Stomach smooth muscle (tissue), 2 donors: ENCODE data around the gene OR5C1.
"Not testable (repeated sequence)": the region's sequence is repeated elsewhere in the genome, so short reads cannot be mapped to it uniquely, and the experiment has no call there.

Experiments used
- H3K27ac ChIP-seq: one replicate; pipeline ENCODE4 v1.7.0; 2013; ENCODE audit warnings: mild to moderate bottlenecking, low read length, inconsistent platforms
- H3K27me3 ChIP-seq, 2 donors: one replicate each; pipeline ENCODE4 v1.7.0; 2013; ENCODE audit warnings: low read length in 2 of 2; ENCODE audit not compliant: insufficient read depth in 2 of 2, control insufficient read depth in 1 of 2
- H3K36me3 ChIP-seq, 2 donors: one replicate each; pipeline ENCODE4 v1.7.0; 2013; ENCODE audit warnings: low read length in 2 of 2; ENCODE audit not compliant: control insufficient read depth in 2 of 2, insufficient read depth in 2 of 2
- H3K4me1 ChIP-seq: one replicate; pipeline ENCODE4 v1.7.0; 2013; ENCODE audit warnings: low read length; ENCODE audit not compliant: control insufficient read depth, insufficient read depth
- H3K4me3 ChIP-seq, 2 donors: one replicate each; pipeline ENCODE4 v1.7.0; 2013; ENCODE audit warnings: low read length in 2 of 2
- H3K9ac ChIP-seq, 2 donors: one replicate each; pipeline ENCODE4 v1.7.0; 2013; ENCODE audit warnings: low read length in 2 of 2, mild to moderate bottlenecking in 1 of 2
- H3K9me3 ChIP-seq, 2 donors: one replicate each; pipeline ENCODE4 v1.7.0; 2013; ENCODE audit warnings: low read length in 2 of 2; ENCODE audit not compliant: control insufficient read depth in 2 of 2
- donor health status: healthy.
- donor health status: Pancreatic carcinoma.

OR5C1 gene

GRCh38 chr9:122828965-122829284 lies 40.2 kb downstream of the OR5C1 start:
- H3K27me3 ChIP-seq, H3K36me3 ChIP-seq, H3K9me3 ChIP-seq: not testable (repeated sequence)
- Histone ChIP-seq H3K27ac (peak overlapping the region; percentile 94), H3K4me3 (peak overlapping the region; percentile 90 to 97), H3K9ac (peak overlapping the region; percentile 94 to 95), H3K4me1 (peaks cover 16% of the 10 kb centered on the region)

GRCh38 chr9:122832194-122832593 lies 43.5 kb downstream of the OR5C1 start:
- Histone ChIP-seq H3K36me3 (no peaks in the 10 kb centered on the region), H3K27me3 (no peaks in the 10 kb centered on the region), H3K4me3 (no peak overlapping the region), H3K9ac (no peak overlapping the region), H3K9me3 (no peaks in the 10 kb centered on the region), H3K27ac (no peak overlapping the region), H3K4me1 (peaks cover 5% of the 10 kb centered on the region)

- Histone ChIP-seq H3K27me3 (no peaks in the 10 kb centered on the region), H3K4me3 (no peak overlapping the region), H3K9ac (no peak overlapping the region)
Observed at GRCh38 chr9:122835313-122835731, 46.6 kb downstream of the OR5C1 start.

DNA sequence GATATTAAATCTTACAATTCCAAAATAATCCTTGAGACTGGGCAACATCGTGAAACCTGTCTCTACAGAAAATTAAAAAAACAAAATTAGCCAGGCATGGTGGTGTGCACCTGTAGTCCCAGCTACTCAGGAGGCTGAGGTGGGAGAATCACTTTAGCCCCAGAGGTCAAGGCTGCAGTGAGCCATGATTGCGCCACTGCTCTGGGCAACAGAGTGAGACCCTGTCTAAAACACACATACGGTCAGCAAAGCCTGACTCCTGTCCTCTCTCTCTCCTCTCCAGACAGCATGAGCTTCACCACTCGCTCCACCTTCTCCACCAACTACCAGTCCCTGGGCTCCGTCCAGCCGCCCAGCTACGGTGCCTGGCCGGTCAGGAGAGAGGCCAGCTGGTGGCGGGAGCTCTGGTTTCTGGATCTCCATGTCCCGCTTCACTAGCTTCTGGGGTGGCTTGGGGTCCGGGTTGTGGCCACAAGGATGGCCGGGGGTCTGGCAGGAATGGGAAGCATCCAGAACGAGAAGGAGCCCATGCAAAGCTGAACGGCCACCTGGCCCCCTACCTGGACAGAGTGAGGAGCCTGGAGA lies 48.6 kb downstream of the OR5C1 start:
- Histone ChIP-seq H3K9me3 (no peaks in the 10 kb centered on the region), H3K36me3 (no peaks in the 10 kb centered on the region), H3K4me3 (no peak overlapping the region), H3K27ac (no peak overlapping the region), H3K27me3 (no peaks in the 10 kb centered on the region), H3K4me1 (no peaks in the 10 kb centered on the region), H3K9ac (no peak overlapping the region)

More at GRCh38 chr9:122835313-122835731, 46.6 kb downstream of the OR5C1 start:
- H3K27ac ChIP-seq, result no peak overlapping the region
- no peaks in the 10 kb centered on the region for H3K4me1 ChIP-seq
- H3K36me3 ChIP-seq, result no peaks in the 10 kb centered on the region
- no peaks in the 10 kb centered on the region for H3K9me3 ChIP-seq

DNA sequence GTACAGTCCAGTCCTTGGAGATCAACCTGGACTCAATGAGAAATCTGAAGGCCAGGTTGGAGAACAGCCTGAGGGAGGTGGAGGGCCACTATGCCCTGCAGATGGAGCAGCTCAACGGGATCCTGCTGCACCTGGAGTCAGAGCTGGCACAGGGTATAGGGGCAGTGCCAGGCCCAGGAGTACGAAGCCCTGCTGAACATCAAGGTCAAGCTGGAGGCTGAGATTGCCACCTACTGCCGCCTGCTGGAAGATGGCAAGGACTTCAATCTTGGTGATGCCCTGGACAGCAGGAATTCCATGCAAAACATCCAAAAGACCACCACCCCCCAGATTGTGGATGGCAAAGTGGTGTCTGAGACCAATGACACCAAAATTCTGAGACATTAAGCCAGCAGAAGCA lies 49.7 kb downstream of the OR5C1 start:
- H3K4me1 ChIP-seq, H3K4me3 ChIP-seq, H3K36me3 ChIP-seq, H3K9ac ChIP-seq, H3K27me3 ChIP-seq, H3K9me3 ChIP-seq, H3K27ac ChIP-seq: not testable (repeated sequence)
